ENCODE measurements around the gene CERS6. TPM values are rescaled to one million over a fixed set of nuclear protein-coding genes. Genes with fewer than 3 reads are reported as not detected.
A peak's percentile ranks its signal among the peaks of the same experiment; 100 is the strongest.

CERS6 gene
- total RNA-seq, 1 experiment from 2014 or later = 45.9 TPM

DNA sequence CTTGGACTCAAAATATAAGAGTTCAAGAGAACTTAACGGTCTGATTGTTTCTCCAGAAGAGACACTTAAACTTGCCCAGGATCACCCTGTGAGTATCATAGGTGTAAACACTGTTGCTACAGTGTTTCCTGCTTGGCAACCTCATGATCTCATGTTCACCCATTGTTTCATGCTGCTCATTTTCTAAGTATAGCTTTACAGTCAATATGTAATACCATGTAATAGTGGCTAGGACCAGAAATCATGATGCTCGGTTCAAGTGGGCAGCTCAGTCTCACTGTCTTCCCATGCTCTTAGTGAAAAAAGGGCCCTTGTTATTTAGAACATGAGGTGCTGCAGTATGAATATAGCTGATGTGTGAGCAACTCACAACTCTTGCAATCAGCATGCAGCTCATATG lies 157.5 kb downstream of the CERS6 start:
- DNase-seq = no peak
- Mint-ChIP-seq H3K27me3 (ENCODE audit: unreplicated experiment) (no peaks in the 10 kb centered on the region), H3K27ac (ENCODE audit: unreplicated experiment) (no peak overlapping the region), H3K4me3 (ENCODE audit: low read depth, unreplicated experiment) (no peak overlapping the region), H3K9me3 (ENCODE audit: low read depth, unreplicated experiment) (peaks cover 7% of the 10 kb centered on the region), H3K36me3 (ENCODE audit: insufficient read depth, unreplicated experiment) (no peaks in the 10 kb centered on the region), H3K4me1 (ENCODE audit: low read depth, unreplicated experiment) (peaks cover 11% of the 10 kb centered on the region)
- CTCF ChIA-PET = no interaction called here
- TF ChIP-seq, protein P1, sequence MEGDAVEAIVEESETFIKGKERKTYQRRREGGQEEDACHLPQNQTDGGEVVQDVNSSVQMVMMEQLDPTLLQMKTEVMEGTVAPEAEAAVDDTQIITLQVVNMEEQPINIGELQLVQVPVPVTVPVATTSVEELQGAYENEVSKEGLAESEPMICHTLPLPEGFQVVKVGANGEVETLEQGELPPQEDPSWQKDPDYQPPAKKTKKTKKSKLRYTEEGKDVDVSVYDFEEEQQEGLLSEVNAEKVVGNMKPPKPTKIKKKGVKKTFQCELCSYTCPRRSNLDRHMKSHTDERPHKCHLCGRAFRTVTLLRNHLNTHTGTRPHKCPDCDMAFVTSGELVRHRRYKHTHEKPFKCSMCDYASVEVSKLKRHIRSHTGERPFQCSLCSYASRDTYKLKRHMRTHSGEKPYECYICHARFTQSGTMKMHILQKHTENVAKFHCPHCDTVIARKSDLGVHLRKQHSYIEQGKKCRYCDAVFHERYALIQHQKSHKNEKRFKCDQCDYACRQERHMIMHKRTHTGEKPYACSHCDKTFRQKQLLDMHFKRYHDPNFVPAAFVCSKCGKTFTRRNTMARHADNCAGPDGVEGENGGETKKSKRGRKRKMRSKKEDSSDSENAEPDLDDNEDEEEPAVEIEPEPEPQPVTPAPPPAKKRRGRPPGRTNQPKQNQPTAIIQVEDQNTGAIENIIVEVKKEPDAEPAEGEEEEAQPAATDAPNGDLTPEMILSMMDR (IDR thresholded peaks at IDR 0.05; ENCODE audit: unreplicated experiment) = no peak
- no TSS peak for BruUV-seq (replicated peaks)
- intact Hi-C loops (cut with micrococcal nuclease; ENCODE audit: unreplicated experiment) = no loop called here

DNA sequence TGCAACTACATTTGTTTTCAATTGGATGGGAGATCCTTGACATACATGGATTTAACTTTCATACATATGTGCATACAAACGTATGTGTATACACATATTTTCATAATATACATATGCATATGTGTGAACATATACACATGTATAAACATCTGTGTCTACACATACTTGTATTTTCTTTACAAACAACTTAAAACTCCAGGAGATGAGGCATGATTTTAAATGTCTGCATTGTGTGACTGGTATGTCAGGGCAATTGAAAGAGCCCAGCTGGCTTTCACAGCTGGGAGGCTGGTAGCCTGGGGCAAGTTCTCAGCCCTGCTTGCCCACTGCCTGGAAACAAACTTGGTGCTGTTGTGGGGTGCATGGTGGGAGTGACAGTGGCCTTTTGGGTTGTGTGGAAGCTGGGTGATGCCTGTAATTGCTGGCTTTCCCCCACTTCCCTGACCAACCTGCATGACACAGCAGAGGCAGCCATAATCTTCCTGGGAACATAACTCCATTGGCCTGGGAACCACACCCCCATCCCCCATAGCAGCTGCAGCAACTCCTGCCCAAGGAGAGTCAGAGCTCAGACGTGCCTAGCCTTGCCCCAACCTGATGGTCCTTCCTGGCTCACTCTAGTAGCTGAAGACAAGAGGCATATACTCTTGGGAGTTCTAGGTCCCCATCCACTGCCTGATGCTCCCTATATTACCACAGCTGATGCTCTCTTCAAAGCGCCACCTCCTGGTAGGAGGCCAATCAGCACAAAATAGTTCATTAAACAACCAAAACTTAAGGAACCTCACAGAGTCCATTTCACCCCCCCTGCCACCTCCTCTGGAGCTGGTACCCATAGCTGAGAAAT lies 158.3 kb downstream of the CERS6 start:
- H3K4me3 Mint-ChIP-seq (ENCODE audit: low read depth, unreplicated experiment) = no peak overlapping the region
- no peak overlapping the region for H3K27ac Mint-ChIP-seq (ENCODE audit: unreplicated experiment)
- H3K27me3 Mint-ChIP-seq (ENCODE audit: unreplicated experiment) = no peaks in the 10 kb centered on the region
- H3K36me3 Mint-ChIP-seq (ENCODE audit: insufficient read depth, unreplicated experiment) = no peaks in the 10 kb centered on the region
- CTCF ChIA-PET = no interaction called here
- TF ChIP-seq, protein P1 (IDR thresholded peaks at IDR 0.05; ENCODE audit: unreplicated experiment) = no peak
- H3K9me3 Mint-ChIP-seq (ENCODE audit: low read depth, unreplicated experiment) = peaks cover 7% of the 10 kb centered on the region
- intact Hi-C loops (cut with micrococcal nuclease; ENCODE audit: unreplicated experiment) = no loop called here
- no TSS peak for BruUV-seq (replicated peaks)
- H3K4me1 Mint-ChIP-seq (ENCODE audit: low read depth, unreplicated experiment) = peaks cover 11% of the 10 kb centered on the region
- DNase-seq = no peak

DNA sequence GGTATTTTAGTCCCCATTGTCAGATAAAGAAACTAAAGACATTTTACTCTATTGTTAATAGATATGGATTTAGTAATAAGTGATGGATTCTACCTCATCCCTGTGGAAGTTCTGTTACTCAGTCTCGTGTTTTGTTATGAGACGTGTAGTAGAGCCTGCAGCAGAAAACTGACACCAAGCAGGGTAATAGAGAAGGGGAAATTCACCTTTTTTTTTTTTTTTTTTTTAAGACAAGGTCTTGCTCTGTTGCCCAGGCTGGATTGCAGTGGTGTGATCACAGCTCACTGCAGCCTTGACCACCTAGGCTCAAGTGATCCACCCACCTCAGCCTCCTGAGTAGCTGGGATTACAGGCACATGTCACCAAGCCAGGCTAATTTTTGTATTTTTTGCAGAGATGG lies 164.5 kb downstream of the CERS6 start:
- TF ChIP-seq, protein P1 (IDR thresholded peaks at IDR 0.05; ENCODE audit: unreplicated experiment) = no peak
- no peaks in the 10 kb centered on the region for H3K36me3 Mint-ChIP-seq (ENCODE audit: insufficient read depth, unreplicated experiment)
- intact Hi-C loops (cut with micrococcal nuclease; ENCODE audit: unreplicated experiment) = no loop called here
- peaks cover 29% of the 10 kb centered on the region for H3K4me1 Mint-ChIP-seq (ENCODE audit: low read depth, unreplicated experiment)
- CTCF ChIA-PET = no interaction called here
- no peaks in the 10 kb centered on the region for H3K27me3 Mint-ChIP-seq (ENCODE audit: unreplicated experiment)
- peaks cover 5% of the 10 kb centered on the region for H3K9me3 Mint-ChIP-seq (ENCODE audit: low read depth, unreplicated experiment)
- no peak overlapping the region for H3K4me3 Mint-ChIP-seq (ENCODE audit: low read depth, unreplicated experiment)
- BruUV-seq (replicated peaks) = no TSS peak
- no peak for DNase-seq
- no peak overlapping the region for H3K27ac Mint-ChIP-seq (ENCODE audit: unreplicated experiment)

DNA sequence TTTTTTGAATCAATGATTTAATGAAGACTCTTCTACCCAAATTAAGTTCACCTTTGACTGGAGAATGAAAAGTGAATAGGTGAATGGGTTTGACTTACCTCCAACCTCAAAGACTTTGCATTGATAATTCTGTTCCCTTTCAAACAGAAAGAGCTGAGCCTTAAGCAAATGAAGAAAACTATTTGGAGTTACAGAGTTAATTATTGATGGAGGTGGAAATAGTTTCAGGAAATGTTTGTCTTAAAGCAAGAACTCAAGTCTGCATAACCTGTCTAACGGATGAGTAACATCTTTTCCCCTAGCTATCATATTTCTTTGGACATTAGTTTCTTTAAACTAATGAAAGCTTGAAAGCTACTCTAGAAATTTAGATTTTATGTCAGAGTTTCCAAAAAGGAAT lies 166.5 kb downstream of the CERS6 start:
- no peaks in the 10 kb centered on the region for H3K9me3 Mint-ChIP-seq (ENCODE audit: low read depth, unreplicated experiment)
- H3K4me3 Mint-ChIP-seq (ENCODE audit: low read depth, unreplicated experiment) = peak overlapping the region; percentile 33
- no peaks in the 10 kb centered on the region for H3K36me3 Mint-ChIP-seq (ENCODE audit: insufficient read depth, unreplicated experiment)
- intact Hi-C loops (cut with micrococcal nuclease; ENCODE audit: unreplicated experiment) = no loop called here
- TF ChIP-seq, protein P1 (IDR thresholded peaks at IDR 0.05; ENCODE audit: unreplicated experiment) = no peak
- H3K4me1 Mint-ChIP-seq (ENCODE audit: low read depth, unreplicated experiment) = peaks cover 38% of the 10 kb centered on the region
- CTCF ChIA-PET = interaction anchor here (1.0 kb wide), 1 partner anchor 10 kb away, joined by 3 read pairs; no protein-coding TSS in a partner anchor
- no peak for DNase-seq
- BruUV-seq (replicated peaks) = no TSS peak
- H3K27me3 Mint-ChIP-seq (ENCODE audit: unreplicated experiment) = no peaks in the 10 kb centered on the region
- peak overlapping the region; percentile 48 for H3K27ac Mint-ChIP-seq (ENCODE audit: unreplicated experiment)
